Measurements from ENCODE around the gene FHIT. TPM values are rescaled to one million over a fixed set of nuclear protein-coding genes. Genes with fewer than 3 reads are reported as not detected.

The FHIT gene
- total RNA-seq, 4 donors from 2014 or later: 3.5 to 17.0 (median 16.7) TPM

- Histone ChIP-seq H3K9me3 (no peaks in the 10 kb centered on the region), H3K27me3 (no peaks in the 10 kb centered on the region), H3K27ac (no peak overlapping the region), H3K4me3 (no peak overlapping the region), H3K4me1 (peaks cover 0 to 4% (median 0%) of the 10 kb centered on the region in 4 donors), H3K36me3 (no peaks in the 10 kb centered on the region)
- TF ChIP-seq POLR2A (IDR thresholded peaks at IDR 0.05) (no peak), CTCF (IDR thresholded peaks at IDR 0.05) (no peak)
- no peak for DNase-seq
These were observed 1496.7 kb downstream of the FHIT start for GRCh38 chr3:59754456-59755129.

- Histone ChIP-seq H3K4me3 (no peak overlapping the region), H3K9me3 (no peaks in the 10 kb centered on the region), H3K4me1 (no peaks in the 10 kb centered on the region), H3K36me3 (no peaks in the 10 kb centered on the region), H3K27me3 (no peaks in the 10 kb centered on the region), H3K27ac (no peak overlapping the region)
- no peak for DNase-seq
- TF ChIP-seq CTCF (IDR thresholded peaks at IDR 0.05) (no peak), POLR2A (IDR thresholded peaks at IDR 0.05) (no peak)
These were observed 1497.3 kb downstream of the FHIT start for GRCh38 chr3:59753808-59754450.

- no peaks in the 10 kb centered on the region for H3K36me3 ChIP-seq
- H3K9me3 ChIP-seq: no peaks in the 10 kb centered on the region
- H3K27me3 ChIP-seq: no peaks in the 10 kb centered on the region
- DNase-seq: no peak
- H3K4me3 ChIP-seq: no peak overlapping the region
- no peak for TF ChIP-seq POLR2A (IDR thresholded peaks at IDR 0.05)
- no peak for TF ChIP-seq CTCF (IDR thresholded peaks at IDR 0.05)
- no peaks in the 10 kb centered on the region for H3K4me1 ChIP-seq
- no peak overlapping the region for H3K27ac ChIP-seq
These were observed 1498.3 kb downstream of the FHIT start for GRCh38 chr3:59752925-59753324.

GRCh38 chr3:59751606-59752005 is 1499.6 kb downstream of the FHIT start:
- no peaks in the 10 kb centered on the region for H3K9me3 ChIP-seq
- no peaks in the 10 kb centered on the region for H3K36me3 ChIP-seq
- no peak overlapping the region for H3K27ac ChIP-seq
- H3K4me3 ChIP-seq: no peak overlapping the region
- TF ChIP-seq POLR2A (IDR thresholded peaks at IDR 0.05) (no peak), CTCF (IDR thresholded peaks at IDR 0.05) (no peak)
- DNase-seq: no peak
- H3K4me1 ChIP-seq: no peaks in the 10 kb centered on the region
- no peaks in the 10 kb centered on the region for H3K27me3 ChIP-seq

GRCh38 chr3:59750391-59750790 is 1500.9 kb downstream of the FHIT start:
- H3K36me3 ChIP-seq: no peaks in the 10 kb centered on the region
- no peaks in the 10 kb centered on the region for H3K27me3 ChIP-seq
- no peaks in the 10 kb centered on the region for H3K9me3 ChIP-seq
- H3K4me1 ChIP-seq: no peaks in the 10 kb centered on the region
- no peak overlapping the region for H3K27ac ChIP-seq
- no peak overlapping the region for H3K4me3 ChIP-seq
- TF ChIP-seq POLR2A (IDR thresholded peaks at IDR 0.05): no peak
- no peak for TF ChIP-seq CTCF (IDR thresholded peaks at IDR 0.05)
- DNase-seq: no peak

Data from Peyer's patch (tissue), 4 donors.